Neuronal stem cell (in vitro differentiated cells): ENCODE data around the gene NXPE3.

Experiments
- DNase-seq: peaks from one replicate; pipeline ENCODE4 v3.0.0-alpha.2; 2013; ENCODE audit warnings: low spot score
- H2AFZ ChIP-seq: one replicate; pipeline ENCODE4 v1.6.1; 2013; ENCODE audit warnings: mild to moderate bottlenecking, low read length, inconsistent platforms
- H2AK5ac ChIP-seq: 2 replicates; pipeline ENCODE4 v1.6.1; 2013; ENCODE audit warnings: low read depth, mild to moderate bottlenecking, inconsistent platforms, low read length, moderate library complexity, mixed read lengths
- H2BK120ac ChIP-seq: 2 replicates; pipeline ENCODE4 v1.6.1; 2013; ENCODE audit warnings: low read depth, mild to moderate bottlenecking, inconsistent platforms, low read length, moderate library complexity, mixed read lengths
- H2BK12ac ChIP-seq: one replicate; pipeline ENCODE4 v1.6.1; 2013; ENCODE audit warnings: low read length, inconsistent platforms
- H2BK15ac ChIP-seq: 2 replicates; pipeline ENCODE4 v1.6.1; 2013; ENCODE audit warnings: mild to moderate bottlenecking, low read length, inconsistent platforms, mixed read lengths
- H2BK5ac ChIP-seq: one replicate; pipeline ENCODE4 v1.6.1; 2013; ENCODE audit warnings: inconsistent platforms, mild to moderate bottlenecking, low read length, moderate library complexity
- H3K14ac ChIP-seq: one replicate; pipeline ENCODE4 v1.6.1; 2013; ENCODE audit warnings: low read length, inconsistent platforms
- H3K18ac ChIP-seq: 2 replicates; pipeline ENCODE4 v1.6.1; 2013; ENCODE audit warnings: low read length, inconsistent platforms
- H3K23ac ChIP-seq: 2 replicates; pipeline ENCODE4 v1.6.1; 2013; ENCODE audit warnings: low read depth, mild to moderate bottlenecking, mixed read lengths, low read length, inconsistent platforms; ENCODE audit not compliant: poor library complexity
- H3K27ac ChIP-seq: replicated peaks from 3 replicates; pipeline ENCODE4 v1.5.1; 2013; ENCODE audit warnings: low read length, inconsistent platforms
- H3K27me3 ChIP-seq, 3 experiments: 2 replicates each; pipeline ENCODE4 v1.6.1; 2013; ENCODE audit warnings: low read length in 3 of 3, mild to moderate bottlenecking in 2 of 3, inconsistent platforms in 1 of 3, low read depth in 1 of 3, mixed read lengths in 1 of 3, moderate library complexity in 1 of 3; ENCODE audit not compliant: control insufficient read depth in 3 of 3, insufficient read depth in 3 of 3
- H3K36me3 ChIP-seq, 2 donors: replicated peaks in 1 of 2; 2 replicates each; pipeline ENCODE4 v1.6.1; 2013; ENCODE audit warnings: low read length in 2 of 2; ENCODE audit not compliant: control insufficient read depth in 2 of 2, insufficient read depth in 2 of 2
- H3K4ac ChIP-seq: 2 replicates; pipeline ENCODE4 v1.6.1; 2013; ENCODE audit warnings: inconsistent platforms, mild to moderate bottlenecking, low read length, moderate library complexity
- H3K4me1 ChIP-seq, 2 donors: 1 replicate in 1 of 2; 2 replicates in 1 of 2; pipeline ENCODE4 v1.6.1; 2013; ENCODE audit warnings: low read length in 2 of 2, low read depth in 1 of 2; ENCODE audit not compliant: control insufficient read depth in 2 of 2, insufficient read depth in 1 of 2
- H3K4me2 ChIP-seq: one replicate; pipeline ENCODE4 v1.6.1; 2013; ENCODE audit warnings: mild to moderate bottlenecking, low read length, inconsistent platforms; ENCODE audit not compliant: insufficient read depth, poor library complexity, severe bottlenecking
- H3K4me3 ChIP-seq, 2 donors: 2 replicates each; pipeline ENCODE4 v1.5.1; 2013; ENCODE audit warnings: low read length in 2 of 2, mild to moderate bottlenecking in 2 of 2, inconsistent platforms in 1 of 2, moderate library complexity in 1 of 2
- H3K79me1 ChIP-seq: one replicate; pipeline ENCODE4 v1.6.1; 2013; ENCODE audit warnings: low read depth, mild to moderate bottlenecking, inconsistent platforms, low read length, moderate library complexity
- H3K9ac ChIP-seq: one replicate; pipeline ENCODE4 v1.6.1; 2013; ENCODE audit warnings: mild to moderate bottlenecking, low read depth, low read length, inconsistent platforms; ENCODE audit not compliant: poor library complexity
- H3K9me3 ChIP-seq, 2 donors: replicated peaks in 1 of 2; 2 replicates each; pipeline versions ENCODE3 to v1.6.1; 2013; ENCODE audit warnings: low read length in 2 of 2, mild to moderate bottlenecking in 2 of 2, inconsistent platforms in 1 of 2, low read depth in 1 of 2, mixed read lengths in 1 of 2, moderate library complexity in 1 of 2; ENCODE audit not compliant: control insufficient read depth in 2 of 2, insufficient read depth in 1 of 2
- H4K8ac ChIP-seq: one replicate; pipeline ENCODE4 v1.6.1; 2013; ENCODE audit warnings: low read depth, mild to moderate bottlenecking, inconsistent platforms, low read length, moderate library complexity
- H4K91ac ChIP-seq: one replicate; pipeline ENCODE4 v1.6.1; 2013; ENCODE audit warnings: low read length, low read depth, mild to moderate bottlenecking, inconsistent platforms; ENCODE audit not compliant: poor library complexity
- WGBS, 2 donors: extraction: QIAGEN DNeasy Blood & Tissue Kit; methylation state at CpG; one replicate each; pipeline ENCODE4 v1.1.7; 2013; ENCODE audit warnings: missing lambda C conversion rate in 2 of 2, mixed read lengths in 1 of 2; ENCODE audit not compliant: insufficient read length in 2 of 2, insufficient replicate concordance in 1 of 2; ENCODE audit errors: extremely low coverage in 2 of 2; 5-methylcytosine and 5-hydroxymethylcytosine counted together

The NXPE3 gene

GRCh38 chr3:101824702-101825101 is 45.7 kb downstream of the NXPE3 start:
- no peaks in the 10 kb centered on the region for H3K9me3 ChIP-seq
- DNase-seq, result no peak
- peaks cover 5 to 16% of the 10 kb centered on the region in 2 donors for H3K4me1 ChIP-seq
- no peak overlapping the region for H3K18ac ChIP-seq
- no peak overlapping the region for H2AFZ ChIP-seq
- H3K4me2 ChIP-seq, result no peak overlapping the region
- H3K27me3 ChIP-seq, result no peaks in the 10 kb centered on the region
- no peak overlapping the region for H3K14ac ChIP-seq
- peaks cover 6 to 11% of the 10 kb centered on the region in 2 donors for H3K36me3 ChIP-seq
- no peak overlapping the region for H2BK120ac ChIP-seq
- H2BK12ac ChIP-seq, result no peak overlapping the region
- no peak overlapping the region for H4K91ac ChIP-seq
- no peak overlapping the region for H2BK15ac ChIP-seq
- H3K4me3 ChIP-seq, result no peak overlapping the region
- H4K8ac ChIP-seq, result no peak overlapping the region
- H3K9ac ChIP-seq, result no peak overlapping the region
- no peak overlapping the region for H3K4ac ChIP-seq
- WGBS, 2 donors, result no CpG with 5 or more reads among the region's 3 CpGs
- no peak overlapping the region for H3K27ac ChIP-seq
- H3K23ac ChIP-seq, result no peak overlapping the region
- no peaks in the 10 kb centered on the region for H3K79me1 ChIP-seq
- no peak overlapping the region for H2BK5ac ChIP-seq
- no peak overlapping the region for H2AK5ac ChIP-seq

- H4K8ac ChIP-seq, result no peak overlapping the region
- H3K4me1 ChIP-seq, result peaks cover 5 to 16% of the 10 kb centered on the region in 2 donors
- no peak for DNase-seq
- no peak overlapping the region for H4K91ac ChIP-seq
- H3K4me3 ChIP-seq, result no peak overlapping the region
- H3K9ac ChIP-seq, result no peak overlapping the region
- H2BK120ac ChIP-seq, result no peak overlapping the region
- no peak overlapping the region for H2BK5ac ChIP-seq
- no peak overlapping the region for H2BK12ac ChIP-seq
- H3K4me2 ChIP-seq, result no peak overlapping the region
- H3K36me3 ChIP-seq, result peaks cover 6 to 11% of the 10 kb centered on the region in 2 donors
- no peaks in the 10 kb centered on the region for H3K79me1 ChIP-seq
- no peak overlapping the region for H3K4ac ChIP-seq
- no peak overlapping the region for H2AFZ ChIP-seq
- no peaks in the 10 kb centered on the region for H3K27me3 ChIP-seq
- H3K9me3 ChIP-seq, result no peaks in the 10 kb centered on the region
- H2AK5ac ChIP-seq, result no peak overlapping the region
- WGBS, 2 donors, result no CpG with 5 or more reads among the region's 2 CpGs
- no peak overlapping the region for H2BK15ac ChIP-seq
- no peak overlapping the region for H3K23ac ChIP-seq
- H3K14ac ChIP-seq, result no peak overlapping the region
- no peak overlapping the region for H3K18ac ChIP-seq
- no peak overlapping the region for H3K27ac ChIP-seq
Measured at GRCh38 chr3:101825904-101826445, 47.0 kb downstream of the NXPE3 start.

- peak; percentile 62 for DNase-seq
- no peak overlapping the region for H4K91ac ChIP-seq
- no CpG with 5 or more reads among the region's 30 CpGs for WGBS, 2 donors
Measured at GRCh38 chr3:101827211-101828174, 48.5 kb downstream of the NXPE3 start.

GRCh38 chr3:101828276-101828675 is 49.3 kb downstream of the NXPE3 start:
- Histone ChIP-seq H2AFZ (peak overlapping the region; percentile 97), H3K4me3 (peak overlapping the region in 1 of 2 donors; percentile 53), H2BK15ac (no peak overlapping the region), H2BK12ac (no peak overlapping the region), H3K79me1 (no peaks in the 10 kb centered on the region), H3K4ac (no peak overlapping the region), H3K9me3 (no peaks in the 10 kb centered on the region), H3K23ac (no peak overlapping the region), H3K27me3 (no peaks in the 10 kb centered on the region), H2AK5ac (no peak overlapping the region), H3K27ac (no peak overlapping the region), H3K9ac (no peak overlapping the region), H2BK5ac (no peak overlapping the region), H3K14ac (no peak overlapping the region), H2BK120ac (no peak overlapping the region), H3K4me1 (peaks cover 5 to 16% of the 10 kb centered on the region in 2 donors), H4K91ac (no peak overlapping the region), H3K18ac (no peak overlapping the region), H3K36me3 (no peaks in the 10 kb centered on the region), H4K8ac (no peak overlapping the region), H3K4me2 (no peak overlapping the region)
- DNase-seq, result no peak
- no CpG with 5 or more reads among the region's 3 CpGs for WGBS, 2 donors

More at GRCh38 chr3:101827211-101828174, 48.5 kb downstream of the NXPE3 start:
- H3K23ac ChIP-seq, result no peak overlapping the region
- H2AK5ac ChIP-seq, result no peak overlapping the region
- H3K27me3 ChIP-seq, result no peaks in the 10 kb centered on the region
- no peaks in the 10 kb centered on the region for H3K9me3 ChIP-seq
- H2AFZ ChIP-seq, result peak overlapping the region; percentile 97
- H3K4me3 ChIP-seq, result peak overlapping the region; percentile 53 to 74
- no peak overlapping the region for H4K8ac ChIP-seq
- H3K4me1 ChIP-seq, result peaks cover 5 to 16% of the 10 kb centered on the region in 2 donors
- no peak overlapping the region for H2BK12ac ChIP-seq
- no peak overlapping the region for H2BK5ac ChIP-seq
- peak overlapping the region; percentile 73 for H3K27ac ChIP-seq
- no peaks in the 10 kb centered on the region for H3K36me3 ChIP-seq
- H3K79me1 ChIP-seq, result no peaks in the 10 kb centered on the region
- no peak overlapping the region for H2BK15ac ChIP-seq
- H3K4me2 ChIP-seq, result peak overlapping the region; percentile 72
- no peak overlapping the region for H3K14ac ChIP-seq
- peak overlapping the region; percentile 95 for H3K18ac ChIP-seq
- H2BK120ac ChIP-seq, result no peak overlapping the region
- no peak overlapping the region for H3K4ac ChIP-seq
- peak overlapping the region; percentile 57 for H3K9ac ChIP-seq
